IMR-90 (cell line): Measurements from ENCODE around the gene CPN1.

Experiments used
- CTCF ChIP-seq: conservative IDR thresholded peaks from 2 replicates; pipeline ENCODE4 v1.5.1; 2012; ENCODE audit warnings: mild to moderate bottlenecking, low read depth, low read length, improper control_type of control experiment
- POLR2A ChIP-seq: IDR thresholded peaks from 2 replicates; pipeline ENCODE4 v1.6.1; 2012; ENCODE audit warnings: mild to moderate bottlenecking, low read depth, low read length

GRCh38 chr10:100083623-100084022, 2.0 kb upstream of the CPN1 start:
- TF ChIP-seq CTCF, result no peak
- no peak for TF ChIP-seq POLR2A
